Ishikawa (cell line): ENCODE results near the gene PTMS.

Experiments used
- EGR1 ChIP-seq: IDR thresholded peaks from 2 replicates; pipeline ENCODE4 v1.6.1; 2012
- EP300 ChIP-seq: IDR thresholded peaks from 2 replicates; pipeline ENCODE4 v1.6.1; 2012; ENCODE audit warnings: borderline replicate concordance
- FOXM1 ChIP-seq: IDR thresholded peaks from 2 replicates; pipeline ENCODE4 v1.6.1; 2012; ENCODE audit warnings: low read depth, borderline replicate concordance
- NFIC ChIP-seq: IDR thresholded peaks from 2 replicates; pipeline ENCODE4 v1.6.1; 2012
- REST ChIP-seq: IDR thresholded peaks from 2 replicates; pipeline ENCODE4 v1.6.1; 2012; ENCODE audit warnings: low read depth, mild to moderate bottlenecking
- TAF1 ChIP-seq: IDR thresholded peaks from 2 replicates; pipeline ENCODE4 v1.6.1; 2012; ENCODE audit warnings: low read depth, mild to moderate bottlenecking
- TCF12 ChIP-seq: IDR thresholded peaks from 2 replicates; pipeline ENCODE4 v1.6.1; 2012; ENCODE audit warnings: low read depth
- TEAD4 ChIP-seq: IDR thresholded peaks from 2 replicates; pipeline ENCODE4 v1.6.1; 2012

GRCh38 chr12:6716874-6717437 is 49.2 kb upstream of the PTMS start:
- TF ChIP-seq REST (no peak), EGR1 (no peak), TAF1 (no peak), FOXM1 (no peak), TCF12 (no peak), TEAD4 (no peak), EP300 (no peak), NFIC (no peak)
